HepG2 (cell line): ENCODE data around the gene ABL2. TPM values are rescaled to one million over a fixed set of nuclear protein-coding genes. Genes with fewer than 3 reads are reported as not detected.
A peak's percentile ranks its signal among the peaks of the same experiment; 100 is the strongest.

Source experiments
- ATF7-NPFF ChIP-seq: sonication (generic); formaldehyde crosslinking; IDR thresholded peaks from 2 replicates; pipeline ENCODE4 v1.8.1; 2023; ENCODE audit warnings: mild to moderate bottlenecking, low read depth, missing genetic modification reagents, moderate library complexity
- DMAP1 ChIP-seq: IDR thresholded peaks from 2 replicates; pipeline ENCODE4 v1.6.1; 2016
- FOXA3 ChIP-seq: IDR thresholded peaks from 2 replicates; pipeline ENCODE4 v1.6.1; 2016; ENCODE audit warnings: missing genetic modification reagents, missing compliant biosample characterization
- KDM2A ChIP-seq: sonication (generic); formaldehyde crosslinking; IDR thresholded peaks from 2 replicates; pipeline ENCODE4 v1.4.0; 2020; ENCODE audit warnings: low read depth, missing genetic modification reagents, borderline replicate concordance
- MTERF4 ChIP-seq: sonication (generic); formaldehyde crosslinking; IDR thresholded peaks from 2 replicates; pipeline ENCODE4 v1.8.0; 2023; ENCODE audit warnings: mild to moderate bottlenecking, missing genetic modification reagents
- MTF2 ChIP-seq: sonication (generic); formaldehyde crosslinking; IDR thresholded peaks from 2 replicates; pipeline ENCODE4 v1.5.0; 2020; ENCODE audit warnings: missing genetic modification reagents, borderline replicate concordance
- REL ChIP-seq: sonication (generic); formaldehyde crosslinking; conservative IDR thresholded peaks from 2 replicates; pipeline ENCODE4 v1.8.0; 2022; ENCODE audit warnings: mild to moderate bottlenecking, missing genetic modification reagents, moderate library complexity
- RFX3 ChIP-seq: IDR thresholded peaks from 2 replicates; pipeline ENCODE4 v1.6.1; 2016; ENCODE audit warnings: missing biosample characterization, missing genetic modification reagents
- SCMH1 ChIP-seq: sonication (generic); formaldehyde crosslinking; IDR thresholded peaks from 2 replicates; pipeline ENCODE4 v1.9.0; 2021; ENCODE audit warnings: missing genetic modification reagents, mild to moderate bottlenecking, borderline replicate concordance
- SMARCC2 ChIP-seq: fragments of 450-650 bp; IDR thresholded peaks from 2 replicates; pipeline ENCODE4 v1.6.1; 2017; ENCODE audit warnings: antibody characterized with exemption, mild to moderate bottlenecking
- SMYD3 ChIP-seq: sonication (generic); formaldehyde crosslinking; IDR thresholded peaks from 2 replicates; pipeline ENCODE4 v1.8.1; 2023; ENCODE audit warnings: mild to moderate bottlenecking, missing genetic modification reagents
- SNRNP70 ChIP-seq: fragments of 200-400 bp; formaldehyde crosslinking; IDR thresholded peaks from 2 replicates; pipeline ENCODE4 v1.6.1; 2017; ENCODE audit warnings: mild to moderate bottlenecking, low read depth, low read length, moderate library complexity
- ZBTB1 ChIP-seq: sonication (generic); formaldehyde crosslinking; IDR thresholded peaks from 2 replicates; pipeline ENCODE4 v1.4.0; 2020; ENCODE audit warnings: missing genetic modification reagents, borderline replicate concordance
- ZNF234 ChIP-seq: sonication (generic); formaldehyde crosslinking; conservative IDR thresholded peaks from 2 replicates; pipeline ENCODE4 v1.5.1; 2020; ENCODE audit warnings: mild to moderate bottlenecking, missing genetic modification reagents
- ZNF264 ChIP-seq: sonication (generic); formaldehyde crosslinking; IDR thresholded peaks from 2 replicates; pipeline ENCODE4 v1.4.0; 2020; ENCODE audit warnings: missing genetic modification reagents
- ZNF296 ChIP-seq: sonication (generic); formaldehyde crosslinking; conservative IDR thresholded peaks from 2 replicates; pipeline ENCODE4 v1.5.0; 2020; ENCODE audit warnings: mild to moderate bottlenecking, missing genetic modification reagents
- ZNF329 ChIP-seq: sonication (generic); formaldehyde crosslinking; IDR thresholded peaks from 2 replicates; pipeline ENCODE4 v1.9.0; 2021; ENCODE audit warnings: low read depth, mild to moderate bottlenecking, missing genetic modification reagents
- ZNF331 ChIP-seq: sonication (generic); formaldehyde crosslinking; IDR thresholded peaks from 2 replicates; pipeline ENCODE4 v1.4.0; 2020; ENCODE audit warnings: missing genetic modification reagents
- ZNF34 ChIP-seq: sonication (generic); formaldehyde crosslinking; IDR thresholded peaks from 2 replicates; pipeline ENCODE4 v1.4.0; 2020; ENCODE audit warnings: mild to moderate bottlenecking, missing genetic modification reagents, borderline replicate concordance
- ZNF704 ChIP-seq: sonication (generic); formaldehyde crosslinking; IDR thresholded peaks from 2 replicates; pipeline ENCODE4 v1.8.1; 2023; ENCODE audit warnings: mild to moderate bottlenecking, inconsistent platforms, moderate library complexity, missing genetic modification reagents, borderline replicate concordance
- ZNF777 ChIP-seq: sonication (generic); formaldehyde crosslinking; IDR thresholded peaks from 2 replicates; pipeline ENCODE4 v1.4.0; 2020; ENCODE audit warnings: missing genetic modification reagents
- ZNF879 ChIP-seq: sonication (generic); formaldehyde crosslinking; IDR thresholded peaks from 2 replicates; pipeline ENCODE4 v1.8.1; 2023; ENCODE audit warnings: missing genetic modification reagents
- polyA plus RNA-seq, 8 experiments: library from polyadenylated mRNA; depleted of rRNA in 3 of 8; stranded (reverse) in 7 of 8; unstranded in 1 of 8; fragments of >200 nt; fragmentation: Illumina TruSeq in 4 of 8; extraction: Trizol in 4 of 8; gene quantifications; 2 replicates each; pipeline versions ENCODE4 v1.2.1 to v1.2.3, GENCODE V29; 2011 to 2016; ENCODE audit warnings: low read depth in 4 of 8, missing spikeins in 1 of 8, mixed read lengths in 1 of 8; ENCODE audit not compliant: insufficient read depth in 1 of 8
- total RNA-seq, 5 experiments: library from RNA; depleted of rRNA; stranded (reverse); fragments of >200 nt; fragmentation: Illumina TruSeq; extraction: Trizol; gene quantifications; 2 replicates each; pipeline ENCODE4 v1.2.3, GENCODE V29; 2016; ENCODE audit warnings: low read depth in 1 of 5
- TF ChIP-seq, protein P1 (sequence below): IDR thresholded peaks from 2 replicates; pipeline ENCODE4 v1.6.1; 2016; ENCODE audit warnings: mild to moderate bottlenecking, missing biosample characterization, missing genetic modification reagents
- TF ChIP-seq, protein P2 (sequence below): fragments of 450-650 bp; IDR thresholded peaks from 2 replicates; pipeline ENCODE4 v1.6.1; 2017
- TF ChIP-seq, protein P3 (sequence below): sonication (generic); formaldehyde crosslinking; IDR thresholded peaks from 2 replicates; pipeline ENCODE4 v1.5.0; 2020; ENCODE audit warnings: missing genetic modification reagents
- TF ChIP-seq, protein P4 (sequence below): sonication (generic); formaldehyde crosslinking; IDR thresholded peaks from 2 replicates; pipeline ENCODE4 v1.4.0; 2020; ENCODE audit warnings: mild to moderate bottlenecking, low read depth, missing genetic modification reagents

ABL2 gene
- total and polyA plus RNA-seq, 2 of the 13 experiments (the other 11 are each of a cell fraction or from before 2014, with no cell fraction given) = 5.8 to 6.0 TPM

DNA sequence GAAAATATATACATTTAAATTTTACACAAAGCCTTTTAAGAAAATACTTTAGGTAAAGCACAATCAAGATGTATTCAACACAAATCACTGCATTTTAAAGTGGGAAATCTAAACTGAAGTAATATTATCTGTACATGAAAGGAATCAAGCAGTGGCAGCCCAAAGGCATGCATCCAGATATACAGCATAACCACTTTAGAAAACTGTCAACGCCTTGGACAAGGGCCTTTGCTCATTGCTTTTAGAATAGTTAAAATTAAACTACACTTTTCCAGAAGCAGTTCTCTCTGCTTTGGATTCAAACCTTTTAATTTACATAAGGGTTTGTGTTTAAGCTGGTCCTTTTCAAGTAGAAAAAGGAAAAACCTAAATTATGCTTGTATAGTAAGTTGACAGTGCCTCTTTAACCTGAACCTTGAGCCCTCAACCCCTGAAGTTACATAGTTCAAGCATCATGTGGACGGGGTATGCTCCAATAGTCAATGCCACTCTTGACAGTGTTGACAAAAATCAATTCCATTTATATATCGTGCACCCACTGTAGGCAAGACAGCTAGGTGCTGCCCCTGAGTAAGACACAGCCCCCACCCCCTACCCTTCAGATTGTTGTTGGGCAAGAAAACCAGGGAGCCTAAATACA is 124.7 kb downstream of the ABL2 start (continued):
- TF ChIP-seq ZNF331 (CRISPR knock-in tag) (peak; percentile 85; the same call in 1 of the 2 replicates), ZNF704 (CRISPR knock-in tag) (no peak), ZNF234 (no peak), FOXA3 (CRISPR knock-in tag) (peak; percentile 96), SCMH1 (CRISPR knock-in tag) (no peak), SMYD3 (CRISPR knock-in tag) (no peak), ZNF264 (CRISPR knock-in tag) (peak; percentile 17; the same call in 1 of the 2 replicates), REL (CRISPR knock-in tag) (no peak), SMARCC2 (no peak), RFX3 (CRISPR knock-in tag) (no peak), KDM2A (CRISPR knock-in tag) (no peak), SNRNP70 (no peak), ZNF777 (no peak), MTERF4 (CRISPR knock-in tag) (no peak), ZNF34 (CRISPR knock-in tag) (no peak), ZNF296 (CRISPR knock-in tag) (no peak), DMAP1 (peak; percentile 61; the same call in 1 of the 2 replicates), ATF7-NPFF (CRISPR knock-in tag) (no peak), ZNF329 (no peak), ZNF879 (CRISPR knock-in tag) (no peak), MTF2 (CRISPR knock-in tag) (no peak), ZBTB1 (CRISPR knock-in tag) (no peak)
- TF ChIP-seq, protein P1, sequence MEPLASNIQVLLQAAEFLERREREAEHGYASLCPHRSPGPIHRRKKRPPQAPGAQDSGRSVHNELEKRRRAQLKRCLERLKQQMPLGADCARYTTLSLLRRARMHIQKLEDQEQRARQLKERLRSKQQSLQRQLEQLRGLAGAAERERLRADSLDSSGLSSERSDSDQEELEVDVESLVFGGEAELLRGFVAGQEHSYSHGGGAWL (CRISPR knock-in tag) = no peak
- TF ChIP-seq, protein P2, sequence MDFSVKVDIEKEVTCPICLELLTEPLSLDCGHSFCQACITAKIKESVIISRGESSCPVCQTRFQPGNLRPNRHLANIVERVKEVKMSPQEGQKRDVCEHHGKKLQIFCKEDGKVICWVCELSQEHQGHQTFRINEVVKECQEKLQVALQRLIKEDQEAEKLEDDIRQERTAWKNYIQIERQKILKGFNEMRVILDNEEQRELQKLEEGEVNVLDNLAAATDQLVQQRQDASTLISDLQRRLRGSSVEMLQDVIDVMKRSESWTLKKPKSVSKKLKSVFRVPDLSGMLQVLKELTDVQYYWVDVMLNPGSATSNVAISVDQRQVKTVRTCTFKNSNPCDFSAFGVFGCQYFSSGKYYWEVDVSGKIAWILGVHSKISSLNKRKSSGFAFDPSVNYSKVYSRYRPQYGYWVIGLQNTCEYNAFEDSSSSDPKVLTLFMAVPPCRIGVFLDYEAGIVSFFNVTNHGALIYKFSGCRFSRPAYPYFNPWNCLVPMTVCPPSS = no peak
- TF ChIP-seq, protein P3, sequence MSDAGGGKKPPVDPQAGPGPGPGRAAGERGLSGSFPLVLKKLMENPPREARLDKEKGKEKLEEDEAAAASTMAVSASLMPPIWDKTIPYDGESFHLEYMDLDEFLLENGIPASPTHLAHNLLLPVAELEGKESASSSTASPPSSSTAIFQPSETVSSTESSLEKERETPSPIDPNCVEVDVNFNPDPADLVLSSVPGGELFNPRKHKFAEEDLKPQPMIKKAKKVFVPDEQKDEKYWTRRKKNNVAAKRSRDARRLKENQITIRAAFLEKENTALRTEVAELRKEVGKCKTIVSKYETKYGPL (CRISPR knock-in tag) = no peak
- TF ChIP-seq, protein P4, sequence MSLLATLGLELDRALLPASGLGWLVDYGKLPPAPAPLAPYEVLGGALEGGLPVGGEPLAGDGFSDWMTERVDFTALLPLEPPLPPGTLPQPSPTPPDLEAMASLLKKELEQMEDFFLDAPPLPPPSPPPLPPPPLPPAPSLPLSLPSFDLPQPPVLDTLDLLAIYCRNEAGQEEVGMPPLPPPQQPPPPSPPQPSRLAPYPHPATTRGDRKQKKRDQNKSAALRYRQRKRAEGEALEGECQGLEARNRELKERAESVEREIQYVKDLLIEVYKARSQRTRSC (CRISPR knock-in tag) = no peak
